ENCODE data around the gene IPMK.
A peak's percentile ranks its signal among the peaks of the same experiment; 100 is the strongest.

IPMK gene

DNA sequence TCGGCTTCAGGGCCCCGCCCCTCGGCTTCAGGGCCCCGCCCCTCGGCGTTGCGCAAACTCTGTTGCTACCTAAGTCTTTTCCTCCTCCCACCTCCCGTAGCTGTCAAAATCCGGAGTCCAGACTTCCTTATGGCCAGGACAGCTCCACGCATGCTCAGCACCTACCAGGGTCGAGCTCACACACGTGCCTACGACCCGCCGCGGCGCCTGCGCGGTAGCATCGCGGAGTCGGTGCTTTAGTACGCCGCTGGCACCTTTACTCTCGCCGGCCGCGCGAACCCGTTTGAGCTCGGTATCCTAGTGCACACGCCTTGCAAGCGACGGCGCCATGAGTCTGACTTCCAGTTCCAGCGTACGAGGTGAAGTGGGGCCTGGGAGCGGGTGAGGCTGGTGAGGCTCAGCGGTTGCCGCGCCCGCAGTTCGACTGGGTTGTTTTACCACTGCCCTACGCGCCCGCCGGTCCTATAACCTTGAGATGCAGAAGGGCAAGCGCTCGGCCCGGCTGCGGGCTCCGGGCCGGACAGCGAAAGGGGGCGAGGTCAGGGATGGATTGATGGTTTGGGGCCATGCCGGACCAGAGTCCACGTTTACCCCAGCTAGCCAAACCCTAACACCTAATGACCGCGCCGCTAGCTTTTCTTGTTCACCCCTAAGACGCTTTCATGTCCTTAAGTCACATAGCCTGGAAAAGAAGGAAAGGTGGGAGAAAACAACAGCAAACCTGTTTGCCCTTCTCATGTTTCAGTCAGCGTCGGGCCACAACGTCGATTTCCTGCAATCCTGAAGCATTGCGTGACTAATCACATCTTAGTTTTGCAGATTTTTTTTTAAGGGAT lies 1.5 kb upstream of the IPMK start, which contains the start of gene CISD1:
CISD1 (plus strand) TSS at position 217 of the 836 bp plus-strand sequence; CDS start at position 329, 112 bp downstream.
- peak; percentile 77 for ATAC-seq
- TF ChIP-seq, protein P1, sequence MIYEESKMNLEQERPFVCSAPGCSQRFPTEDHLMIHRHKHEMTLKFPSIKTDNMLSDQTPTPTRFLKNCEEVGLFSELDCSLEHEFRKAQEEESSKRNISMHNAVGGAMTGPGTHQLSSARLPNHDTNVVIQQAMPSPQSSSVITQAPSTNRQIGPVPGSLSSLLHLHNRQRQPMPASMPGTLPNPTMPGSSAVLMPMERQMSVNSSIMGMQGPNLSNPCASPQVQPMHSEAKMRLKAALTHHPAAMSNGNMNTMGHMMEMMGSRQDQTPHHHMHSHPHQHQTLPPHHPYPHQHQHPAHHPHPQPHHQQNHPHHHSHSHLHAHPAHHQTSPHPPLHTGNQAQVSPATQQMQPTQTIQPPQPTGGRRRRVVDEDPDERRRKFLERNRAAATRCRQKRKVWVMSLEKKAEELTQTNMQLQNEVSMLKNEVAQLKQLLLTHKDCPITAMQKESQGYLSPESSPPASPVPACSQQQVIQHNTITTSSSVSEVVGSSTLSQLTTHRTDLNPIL (CRISPR knock-in tag; IDR thresholded peaks at IDR 0.05; ENCODE audit: low read depth) = no peak
- TF ChIP-seq TOX (CRISPR knock-in tag; IDR thresholded peaks at IDR 0.05; ENCODE audit: borderline replicate concordance) = no peak

GRCh38 chr10:58268454-58268945 lies 806 bp upstream of the IPMK start:
- ATAC-seq = peak; percentile 45
- TF ChIP-seq TOX (CRISPR knock-in tag; IDR thresholded peaks at IDR 0.05; ENCODE audit: borderline replicate concordance) (no peak), ZNF8 (CRISPR knock-in tag; IDR thresholded peaks at IDR 0.05) (no peak), RARB (CRISPR knock-in tag; IDR thresholded peaks at IDR 0.05) (no peak), ZNF565 (CRISPR knock-in tag; conservative IDR thresholded peaks at IDR 0.05; ENCODE audit: low read depth) (no peak), OSR1 (CRISPR knock-in tag; IDR thresholded peaks at IDR 0.05) (no peak), PPARA (CRISPR knock-in tag; IDR thresholded peaks at IDR 0.05; ENCODE audit: borderline replicate concordance) (no peak), ZC3H10 (CRISPR knock-in tag; IDR thresholded peaks at IDR 0.05) (no peak), ZFP3 (CRISPR knock-in tag; IDR thresholded peaks at IDR 0.05) (no peak), ARNTL (CRISPR knock-in tag; IDR thresholded peaks at IDR 0.05; ENCODE audit: borderline replicate concordance, low read depth) (no peak), TCF4 (CRISPR knock-in tag; IDR thresholded peaks at IDR 0.05; ENCODE audit: borderline replicate concordance) (no peak), ZFP30 (CRISPR knock-in tag; IDR thresholded peaks at IDR 0.05) (no peak)
- TF ChIP-seq, protein P2, sequence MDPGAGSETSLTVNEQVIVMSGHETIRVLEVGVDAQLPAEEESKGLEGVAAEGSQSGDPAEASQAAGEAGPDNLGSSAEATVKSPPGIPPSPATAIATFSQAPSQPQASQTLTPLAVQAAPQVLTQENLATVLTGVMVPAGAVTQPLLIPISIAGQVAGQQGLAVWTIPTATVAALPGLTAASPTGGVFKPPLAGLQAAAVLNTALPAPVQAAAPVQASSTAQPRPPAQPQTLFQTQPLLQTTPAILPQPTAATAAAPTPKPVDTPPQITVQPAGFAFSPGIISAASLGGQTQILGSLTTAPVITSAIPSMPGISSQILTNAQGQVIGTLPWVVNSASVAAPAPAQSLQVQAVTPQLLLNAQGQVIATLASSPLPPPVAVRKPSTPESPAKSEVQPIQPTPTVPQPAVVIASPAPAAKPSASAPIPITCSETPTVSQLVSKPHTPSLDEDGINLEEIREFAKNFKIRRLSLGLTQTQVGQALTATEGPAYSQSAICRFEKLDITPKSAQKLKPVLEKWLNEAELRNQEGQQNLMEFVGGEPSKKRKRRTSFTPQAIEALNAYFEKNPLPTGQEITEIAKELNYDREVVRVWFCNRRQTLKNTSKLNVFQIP (CRISPR knock-in tag; IDR thresholded peaks at IDR 0.05; ENCODE audit: borderline replicate concordance, low read depth) = no peak

DNA sequence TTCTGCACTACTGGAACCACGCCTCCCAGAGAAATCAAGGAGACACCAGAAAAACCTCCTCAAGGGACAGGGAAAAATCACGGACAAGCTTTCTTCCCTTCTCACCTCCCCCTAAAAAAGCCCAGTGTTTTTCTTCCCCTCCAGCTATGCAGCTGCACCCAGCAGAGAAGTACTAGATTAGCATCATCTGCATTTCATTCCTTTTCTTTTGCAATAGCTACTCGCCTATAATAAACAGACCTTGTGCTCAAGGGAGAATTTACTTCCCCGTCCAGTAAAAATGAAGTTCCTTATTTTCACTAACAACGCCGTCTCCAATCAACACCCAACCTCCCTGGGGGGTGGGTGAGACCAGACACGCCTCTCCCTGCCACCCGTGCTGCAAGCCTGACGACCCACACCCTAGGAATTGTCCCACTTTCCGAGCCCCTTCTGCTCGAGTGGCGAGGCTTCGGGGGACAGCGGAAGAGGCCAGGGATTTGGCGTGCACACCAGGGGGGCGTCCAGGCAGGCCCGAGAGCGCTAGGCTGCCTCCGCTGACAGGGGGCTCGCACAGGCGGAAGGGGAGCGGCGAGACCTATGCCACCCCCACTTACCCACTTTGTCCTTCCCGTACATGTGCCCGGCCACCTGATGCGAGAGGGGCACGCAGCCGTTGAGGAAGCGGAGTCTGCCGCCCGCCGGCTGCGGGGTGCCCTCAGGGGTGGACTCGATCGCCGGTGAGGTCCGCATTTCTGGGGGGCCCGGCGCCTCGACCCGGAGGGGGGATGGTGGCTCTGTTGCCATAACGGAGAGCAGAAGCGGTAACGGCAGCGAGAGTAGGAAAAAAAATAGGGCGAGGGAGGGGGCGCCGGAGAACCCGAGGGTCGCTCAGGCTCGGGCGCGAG lies 625 bp downstream of the IPMK start:
- 0 out of 2 replicates have a peak, but pooled peaks have one; percentile 2 for TF ChIP-seq ZNF70 (CRISPR knock-in tag; IDR thresholded peaks at IDR 0.05)
- no peak for TF ChIP-seq BACH2 (CRISPR knock-in tag; IDR thresholded peaks at IDR 0.05; ENCODE audit: borderline replicate concordance)
- no peak for TF ChIP-seq ZFP30 (CRISPR knock-in tag; IDR thresholded peaks at IDR 0.05)
- TF ChIP-seq TOX (CRISPR knock-in tag; IDR thresholded peaks at IDR 0.05; ENCODE audit: borderline replicate concordance) = no peak
- TF ChIP-seq PATZ1 (CRISPR knock-in tag; IDR thresholded peaks at IDR 0.05; ENCODE audit: borderline replicate concordance) = 0 out of 2 replicates have a peak, but pooled peaks have one; percentile 25
- TF ChIP-seq, protein P1 (CRISPR knock-in tag; IDR thresholded peaks at IDR 0.05; ENCODE audit: low read depth) = no peak
- no peak for TF ChIP-seq ZNF8 (CRISPR knock-in tag; IDR thresholded peaks at IDR 0.05)
- no peak for TF ChIP-seq ZFP3 (CRISPR knock-in tag; IDR thresholded peaks at IDR 0.05)
- 0 out of 2 replicates have a peak, but pooled peaks have one; percentile 12 for TF ChIP-seq TSHZ2 (CRISPR knock-in tag; IDR thresholded peaks at IDR 0.05)
- ATAC-seq = peak; percentile 3
